ENCODE measurements around the gene NMNAT2.

The NMNAT2 gene

GRCh38 chr1:183454377-183454776 lies 36.2 kb upstream of the NMNAT2 start:
- no peak overlapping the region for H3K4me3 ChIP-seq (IDR thresholded peaks at IDR 0.05; ENCODE audit: insufficient read depth, low read depth, low read length)
- H3K27me3 ChIP-seq (ENCODE audit: insufficient read depth, low read depth) = no peaks in the 10 kb centered on the region
- H3K9ac ChIP-seq = no peak overlapping the region
- no peak overlapping the region for H2AFZ ChIP-seq (ENCODE audit: low read depth)
- no peaks in the 10 kb centered on the region for H4K20me1 ChIP-seq (ENCODE audit: insufficient read depth)
- no peak for TF ChIP-seq CTCF (conservative IDR thresholded peaks at IDR 0.05; ENCODE audit: low read depth, low read length)
- H3K36me3 ChIP-seq (ENCODE audit: insufficient read depth) = no peaks in the 10 kb centered on the region
- H3K4me2 ChIP-seq = no peak overlapping the region
- H3K79me2 ChIP-seq (ENCODE audit: insufficient read depth, low read depth) = no peaks in the 10 kb centered on the region
- H3K4me1 ChIP-seq (ENCODE audit: low read depth, poor library complexity, severe bottlenecking) = no peaks in the 10 kb centered on the region
- no peak overlapping the region for H3K27ac ChIP-seq

GRCh38 chr1:183450093-183450492 lies 31.9 kb upstream of the NMNAT2 start:
- Histone ChIP-seq H3K27me3 (ENCODE audit: insufficient read depth, low read depth) (no peaks in the 10 kb centered on the region), H3K36me3 (ENCODE audit: insufficient read depth) (no peaks in the 10 kb centered on the region), H3K4me2 (no peak overlapping the region), H3K27ac (no peak overlapping the region), H3K4me3 (IDR thresholded peaks at IDR 0.05; ENCODE audit: insufficient read depth, low read depth, low read length) (no peak overlapping the region), H3K9ac (no peak overlapping the region), H3K79me2 (ENCODE audit: insufficient read depth, low read depth) (no peaks in the 10 kb centered on the region), H4K20me1 (ENCODE audit: insufficient read depth) (no peaks in the 10 kb centered on the region), H2AFZ (ENCODE audit: low read depth) (no peak overlapping the region), H3K4me1 (ENCODE audit: low read depth, poor library complexity, severe bottlenecking) (no peaks in the 10 kb centered on the region)
- no peak for TF ChIP-seq CTCF (conservative IDR thresholded peaks at IDR 0.05; ENCODE audit: low read depth, low read length)

GRCh38 chr1:183449223-183449770 lies 31.1 kb upstream of the NMNAT2 start:
- no peak overlapping the region for H3K4me3 ChIP-seq (IDR thresholded peaks at IDR 0.05; ENCODE audit: insufficient read depth, low read depth, low read length)
- no peak overlapping the region for H3K9ac ChIP-seq
- no peak overlapping the region for H3K4me2 ChIP-seq
- H3K79me2 ChIP-seq (ENCODE audit: insufficient read depth, low read depth) = no peaks in the 10 kb centered on the region
- no peaks in the 10 kb centered on the region for H3K4me1 ChIP-seq (ENCODE audit: low read depth, poor library complexity, severe bottlenecking)
- H3K36me3 ChIP-seq (ENCODE audit: insufficient read depth) = no peaks in the 10 kb centered on the region
- H3K27ac ChIP-seq = no peak overlapping the region
- no peak for TF ChIP-seq CTCF (conservative IDR thresholded peaks at IDR 0.05; ENCODE audit: low read depth, low read length)
- H3K27me3 ChIP-seq (ENCODE audit: insufficient read depth, low read depth) = no peaks in the 10 kb centered on the region
- no peaks in the 10 kb centered on the region for H4K20me1 ChIP-seq (ENCODE audit: insufficient read depth)
- H2AFZ ChIP-seq (ENCODE audit: low read depth) = no peak overlapping the region

GRCh38 chr1:183444243-183444642 lies 26.1 kb upstream of the NMNAT2 start:
- no peak overlapping the region for H3K4me2 ChIP-seq
- H3K4me1 ChIP-seq (ENCODE audit: low read depth, poor library complexity, severe bottlenecking) = no peaks in the 10 kb centered on the region
- H3K27ac ChIP-seq = no peak overlapping the region
- no peaks in the 10 kb centered on the region for H3K27me3 ChIP-seq (ENCODE audit: insufficient read depth, low read depth)
- H3K4me3 ChIP-seq (IDR thresholded peaks at IDR 0.05; ENCODE audit: insufficient read depth, low read depth, low read length) = no peak overlapping the region
- no peak overlapping the region for H2AFZ ChIP-seq (ENCODE audit: low read depth)
- no peaks in the 10 kb centered on the region for H3K36me3 ChIP-seq (ENCODE audit: insufficient read depth)
- TF ChIP-seq CTCF (conservative IDR thresholded peaks at IDR 0.05; ENCODE audit: low read depth, low read length) = no peak
- no peak overlapping the region for H3K9ac ChIP-seq
- H3K79me2 ChIP-seq (ENCODE audit: insufficient read depth, low read depth) = no peaks in the 10 kb centered on the region
- no peaks in the 10 kb centered on the region for H4K20me1 ChIP-seq (ENCODE audit: insufficient read depth)

Measured in KMS-11 (cell line).